ENCODE results near the gene ACTBL2. TPM values are rescaled to one million over a fixed set of nuclear protein-coding genes. Genes with fewer than 3 reads are reported as not detected.

ACTBL2 gene
- total RNA-seq, 1 donor from 2014 or later = not detected

DNA sequence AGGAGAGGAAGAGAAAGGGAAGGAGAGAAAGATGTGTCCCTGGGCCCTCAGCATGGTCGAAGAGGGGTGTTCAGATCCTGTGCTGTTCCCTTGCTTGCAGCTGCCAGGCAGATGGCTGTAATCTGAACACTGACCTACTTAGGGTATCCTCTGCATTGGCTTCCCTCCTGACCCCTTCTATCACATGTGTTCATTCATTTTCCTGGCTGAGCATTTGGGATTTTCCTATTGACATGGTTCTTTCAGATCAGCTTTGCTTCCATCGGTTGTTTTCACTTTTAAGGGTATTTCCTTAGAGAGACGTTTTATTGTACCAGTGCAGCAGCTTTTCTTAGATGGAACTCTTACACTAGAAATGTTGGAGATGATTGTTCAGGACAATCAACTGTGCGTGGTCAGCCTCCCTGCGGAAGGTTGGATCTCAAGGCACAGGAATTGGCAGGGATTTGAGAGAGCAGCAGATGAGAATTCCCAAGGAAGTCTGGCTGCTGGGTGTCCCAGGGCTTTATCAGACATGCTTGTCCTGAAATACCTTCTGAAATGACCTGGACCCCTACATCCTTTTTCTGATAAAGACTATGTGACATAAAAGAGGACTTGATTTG lies 26.0 kb downstream of the ACTBL2 start:
- ATAC-seq (no peak), DNase-seq (no peak)
- intact Hi-C loops (cut with DNase I) = no loop called here
- TF ChIP-seq, protein P1, sequence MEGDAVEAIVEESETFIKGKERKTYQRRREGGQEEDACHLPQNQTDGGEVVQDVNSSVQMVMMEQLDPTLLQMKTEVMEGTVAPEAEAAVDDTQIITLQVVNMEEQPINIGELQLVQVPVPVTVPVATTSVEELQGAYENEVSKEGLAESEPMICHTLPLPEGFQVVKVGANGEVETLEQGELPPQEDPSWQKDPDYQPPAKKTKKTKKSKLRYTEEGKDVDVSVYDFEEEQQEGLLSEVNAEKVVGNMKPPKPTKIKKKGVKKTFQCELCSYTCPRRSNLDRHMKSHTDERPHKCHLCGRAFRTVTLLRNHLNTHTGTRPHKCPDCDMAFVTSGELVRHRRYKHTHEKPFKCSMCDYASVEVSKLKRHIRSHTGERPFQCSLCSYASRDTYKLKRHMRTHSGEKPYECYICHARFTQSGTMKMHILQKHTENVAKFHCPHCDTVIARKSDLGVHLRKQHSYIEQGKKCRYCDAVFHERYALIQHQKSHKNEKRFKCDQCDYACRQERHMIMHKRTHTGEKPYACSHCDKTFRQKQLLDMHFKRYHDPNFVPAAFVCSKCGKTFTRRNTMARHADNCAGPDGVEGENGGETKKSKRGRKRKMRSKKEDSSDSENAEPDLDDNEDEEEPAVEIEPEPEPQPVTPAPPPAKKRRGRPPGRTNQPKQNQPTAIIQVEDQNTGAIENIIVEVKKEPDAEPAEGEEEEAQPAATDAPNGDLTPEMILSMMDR (IDR thresholded peaks at IDR 0.05) = no peak
- H3K4me1 ChIP-seq = peaks cover 11% of the 10 kb centered on the region
- H3K27ac ChIP-seq = no peak overlapping the region
- H3K27me3 ChIP-seq (ENCODE audit: low read depth) = no peaks in the 10 kb centered on the region
- H3K9me3 ChIP-seq = no peaks in the 10 kb centered on the region
- no peak overlapping the region for H3K4me3 ChIP-seq
- no peaks in the 10 kb centered on the region for H3K36me3 ChIP-seq

DNA sequence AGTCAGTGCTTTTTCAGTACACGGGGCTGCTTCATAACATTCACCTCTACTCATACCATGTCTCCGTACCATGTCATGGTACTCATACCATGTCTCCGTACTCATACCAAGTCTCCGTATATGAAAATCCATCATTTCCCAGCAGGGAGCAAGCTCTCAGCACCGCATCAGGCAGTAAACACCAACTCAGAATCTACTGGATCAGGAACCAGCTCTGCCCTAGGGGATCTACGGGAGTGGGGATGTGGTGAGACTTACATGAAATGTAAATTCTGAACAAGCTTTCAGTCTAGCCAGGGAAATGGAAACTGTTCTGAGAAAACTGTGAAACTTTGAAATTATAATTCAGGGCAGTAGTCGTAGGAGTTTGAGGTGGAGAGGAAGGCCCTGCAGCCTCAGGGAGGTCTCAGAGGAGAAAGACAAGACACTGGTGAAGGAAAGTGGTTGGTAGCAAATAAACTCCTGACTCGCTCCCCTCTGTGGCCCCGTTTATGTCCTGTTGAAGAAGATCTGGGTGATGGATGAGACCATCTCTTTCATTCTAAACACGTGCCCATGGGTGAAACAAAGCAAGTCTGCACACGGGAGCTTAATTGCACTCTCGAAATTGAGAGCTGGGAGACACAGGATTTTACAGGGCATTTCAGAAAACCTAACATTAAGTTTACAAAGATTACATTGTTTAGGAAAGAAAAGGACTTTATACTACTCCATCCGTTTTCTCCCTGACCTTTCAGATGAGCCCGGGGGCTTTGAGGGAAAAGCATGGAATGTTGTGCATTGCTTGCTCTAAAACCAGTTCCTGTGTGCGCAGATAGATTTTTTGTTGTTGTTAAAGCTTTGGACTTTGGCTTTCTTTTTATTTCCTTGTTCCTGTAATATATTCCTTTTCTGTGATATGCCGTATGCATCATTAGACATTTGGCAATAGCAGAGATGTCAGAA lies 26.8 kb downstream of the ACTBL2 start:
- no peak for ATAC-seq
- H3K36me3 ChIP-seq = no peaks in the 10 kb centered on the region
- H3K4me1 ChIP-seq = peaks cover 19% of the 10 kb centered on the region
- H3K4me3 ChIP-seq = no peak overlapping the region
- no peaks in the 10 kb centered on the region for H3K27me3 ChIP-seq (ENCODE audit: low read depth)
- no peak for DNase-seq
- H3K9me3 ChIP-seq = no peaks in the 10 kb centered on the region
- TF ChIP-seq, protein P1 (IDR thresholded peaks at IDR 0.05) = no peak
- no peak overlapping the region for H3K27ac ChIP-seq
- intact Hi-C loops (cut with DNase I) = no loop called here

DNA sequence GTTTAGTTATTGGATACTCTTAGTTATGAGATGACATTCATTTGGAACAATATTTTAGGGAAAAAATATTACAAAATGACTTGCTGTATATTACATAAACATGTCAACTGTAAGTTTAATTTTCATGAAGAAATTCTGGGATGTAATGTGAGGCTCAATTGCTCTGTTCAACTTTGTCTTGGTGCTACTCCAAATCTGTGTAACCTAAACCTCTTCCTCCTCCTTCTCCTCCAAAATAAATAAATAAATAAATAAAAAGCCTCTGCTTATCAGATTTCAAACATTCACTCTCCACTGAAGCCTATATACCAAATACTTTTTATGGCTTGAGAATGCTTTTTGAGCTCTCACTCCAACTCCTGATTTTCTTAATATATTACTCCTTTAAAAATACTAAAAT lies 27.7 kb downstream of the ACTBL2 start:
- Histone ChIP-seq H3K27me3 (ENCODE audit: low read depth) (no peaks in the 10 kb centered on the region), H3K9me3 (no peaks in the 10 kb centered on the region), H3K36me3 (no peaks in the 10 kb centered on the region), H3K4me3 (no peak overlapping the region), H3K27ac (no peak overlapping the region), H3K4me1 (peaks cover 21% of the 10 kb centered on the region)
- intact Hi-C loops (cut with DNase I) = no loop called here
- ATAC-seq (no peak), DNase-seq (no peak)
- TF ChIP-seq, protein P1 (IDR thresholded peaks at IDR 0.05) = no peak

DNA sequence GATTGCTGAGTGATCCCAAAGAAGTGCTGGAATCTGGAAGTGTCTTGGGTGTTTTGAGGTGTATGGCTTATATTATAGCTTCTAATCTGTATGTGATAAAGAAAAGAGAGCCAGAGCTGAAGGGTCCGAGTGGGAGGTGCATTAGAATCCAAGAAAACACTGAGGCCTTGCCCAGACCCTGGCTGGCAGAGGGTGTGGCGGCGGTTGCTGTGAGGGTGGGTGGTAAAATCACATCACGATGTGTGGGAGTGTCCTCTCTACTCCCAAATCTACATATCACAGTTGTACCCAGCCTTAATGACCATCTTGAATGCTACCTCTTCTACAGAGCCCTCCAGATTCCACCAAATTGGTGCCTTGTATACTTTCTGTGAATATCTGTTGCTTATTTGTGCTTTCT lies 28.9 kb downstream of the ACTBL2 start:
- H3K4me1 ChIP-seq = peaks cover 21% of the 10 kb centered on the region
- TF ChIP-seq, protein P1 (IDR thresholded peaks at IDR 0.05) = no peak
- no peak overlapping the region for H3K27ac ChIP-seq
- no peak overlapping the region for H3K4me3 ChIP-seq
- ATAC-seq (no peak), DNase-seq (no peak)
- no peaks in the 10 kb centered on the region for H3K9me3 ChIP-seq
- H3K36me3 ChIP-seq = no peaks in the 10 kb centered on the region
- intact Hi-C loops (cut with DNase I) = no loop called here
- no peaks in the 10 kb centered on the region for H3K27me3 ChIP-seq (ENCODE audit: low read depth)

DNA sequence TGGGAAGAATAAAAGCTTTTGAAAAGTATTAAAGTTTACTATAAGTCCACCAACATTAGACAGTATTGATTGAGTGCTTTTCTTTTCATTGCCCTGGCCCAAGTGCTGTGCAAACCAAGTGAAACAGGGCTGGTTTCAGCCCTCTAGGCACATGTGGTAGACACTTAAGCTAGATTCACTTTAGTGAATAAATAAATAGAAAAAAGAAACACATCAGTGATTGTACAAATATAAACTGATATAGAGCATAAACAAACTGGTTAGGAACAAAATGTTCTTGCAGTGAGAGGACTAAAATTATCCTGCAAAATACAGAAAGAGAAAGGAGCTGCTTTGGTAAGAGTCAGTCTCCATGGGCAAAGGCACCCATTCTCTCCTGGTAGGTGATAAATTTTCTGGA lies 29.7 kb downstream of the ACTBL2 start:
- H3K4me3 ChIP-seq = no peak overlapping the region
- H3K27me3 ChIP-seq (ENCODE audit: low read depth) = no peaks in the 10 kb centered on the region
- no peaks in the 10 kb centered on the region for H3K36me3 ChIP-seq
- no peaks in the 10 kb centered on the region for H3K9me3 ChIP-seq
- peaks cover 21% of the 10 kb centered on the region for H3K4me1 ChIP-seq
- DNase-seq (no peak), ATAC-seq (no peak)
- TF ChIP-seq, protein P1 (IDR thresholded peaks at IDR 0.05) = no peak
- intact Hi-C loops (cut with DNase I) = no loop called here
- peak overlapping the region; percentile 7 for H3K27ac ChIP-seq

Measured in lower lobe of right lung (tissue), 2 donors.